Mononuclear cell (primary cell): Measurements from ENCODE around the gene RNF10. TPM values are rescaled to one million over a fixed set of nuclear protein-coding genes. Genes with fewer than 3 reads are reported as not detected.
A peak's percentile ranks its signal among the peaks of the same experiment; 100 is the strongest.

Experiments used
- H3K27me3 ChIP-seq: 2 replicates; pipeline ENCODE4 v1.6.0; 2011; ENCODE audit warnings: low read length, control low read depth; ENCODE audit not compliant: insufficient read depth
- H3K4me1 ChIP-seq: 2 replicates; pipeline ENCODE4 v1.5.1; 2011; ENCODE audit warnings: mild to moderate bottlenecking, low read length, control low read depth; ENCODE audit not compliant: insufficient read depth
- H3K4me3 ChIP-seq: 2 replicates; pipeline ENCODE4 v1.5.1; 2011; ENCODE audit warnings: mild to moderate bottlenecking, low read length, moderate library complexity
- H3K9me3 ChIP-seq: 2 replicates; pipeline ENCODE4 v1.5.1; 2011; ENCODE audit warnings: low read depth, mild to moderate bottlenecking, control low read depth, low read length
- total RNA-seq: library from RNA; depleted of rRNA; stranded (reverse); fragments of >200 nt; gene quantifications from one replicate; pipeline ENCODE4 v1.2.3, GENCODE V29; 2012

Gene RNF10
- total RNA-seq, 1 donor = 218 TPM

DNA sequence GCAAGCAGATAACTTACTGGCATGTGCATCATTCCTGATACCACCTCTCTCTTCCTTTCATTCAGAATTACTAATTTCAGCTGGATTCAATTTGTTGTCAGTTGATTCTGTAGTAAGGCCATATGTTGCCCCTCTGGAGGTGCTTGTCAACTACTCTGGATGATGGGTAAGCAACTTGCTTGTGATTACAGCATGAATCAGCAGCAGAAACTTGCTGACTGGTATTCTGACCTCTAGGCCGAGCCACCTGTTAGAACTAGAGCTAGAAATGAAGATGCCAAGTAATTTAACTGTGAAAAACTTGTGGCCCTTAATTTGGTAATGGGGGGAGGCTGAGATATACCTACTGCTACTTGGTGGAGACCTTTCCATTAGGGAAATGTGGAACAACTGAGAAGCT, 5.1 kb downstream of the RNF10 start:
- Histone ChIP-seq H3K4me1 (peaks cover 82% of the 10 kb centered on the region), H3K27me3 (no peaks in the 10 kb centered on the region), H3K4me3 (no peak overlapping the region), H3K9me3 (no peaks in the 10 kb centered on the region)

DNA sequence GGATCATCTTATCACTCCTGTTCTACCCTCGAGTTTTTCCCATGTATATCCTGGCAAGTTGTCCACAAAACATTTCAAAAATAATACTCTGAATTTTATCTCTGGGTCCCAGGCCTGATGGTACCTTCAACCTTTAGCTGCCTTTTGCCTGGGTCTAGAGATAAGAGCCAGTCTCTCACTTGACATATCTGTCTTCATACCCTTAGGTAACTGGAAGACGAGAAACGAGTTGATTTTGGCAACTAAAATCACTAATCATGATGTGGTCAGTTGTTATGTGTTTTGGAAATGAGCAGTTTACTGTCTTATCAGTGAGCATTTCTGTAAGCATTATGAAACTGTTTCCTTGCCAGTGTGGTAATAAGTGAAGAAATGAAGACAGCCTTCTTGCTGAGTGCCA, 6.3 kb downstream of the RNF10 start:
- no peaks in the 10 kb centered on the region for H3K9me3 ChIP-seq
- no peaks in the 10 kb centered on the region for H3K27me3 ChIP-seq
- peaks cover 78% of the 10 kb centered on the region for H3K4me1 ChIP-seq
- no peak overlapping the region for H3K4me3 ChIP-seq

DNA sequence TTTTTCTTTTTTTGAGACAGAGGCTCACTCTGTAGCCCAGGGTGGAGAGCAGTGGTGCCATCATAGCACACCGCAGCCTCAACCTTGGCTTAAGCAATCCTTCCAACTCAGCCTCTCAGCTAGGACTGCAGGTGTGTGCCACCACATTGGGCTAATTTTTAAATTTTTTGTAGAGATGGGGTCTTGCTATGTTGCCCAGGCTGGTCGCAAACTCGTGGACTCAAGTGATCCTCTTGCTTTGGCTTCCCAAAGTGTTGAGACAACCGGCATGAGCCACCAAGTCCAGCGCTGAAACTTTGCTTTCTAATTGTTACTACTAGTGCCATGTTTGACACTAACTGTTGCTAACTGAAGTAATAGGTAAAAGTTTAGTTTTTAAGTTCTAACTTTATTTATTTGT, 8.0 kb downstream of the RNF10 start:
- Histone ChIP-seq H3K4me1 (peaks cover 61% of the 10 kb centered on the region), H3K4me3 (no peak overlapping the region), H3K27me3 (no peaks in the 10 kb centered on the region)

DNA sequence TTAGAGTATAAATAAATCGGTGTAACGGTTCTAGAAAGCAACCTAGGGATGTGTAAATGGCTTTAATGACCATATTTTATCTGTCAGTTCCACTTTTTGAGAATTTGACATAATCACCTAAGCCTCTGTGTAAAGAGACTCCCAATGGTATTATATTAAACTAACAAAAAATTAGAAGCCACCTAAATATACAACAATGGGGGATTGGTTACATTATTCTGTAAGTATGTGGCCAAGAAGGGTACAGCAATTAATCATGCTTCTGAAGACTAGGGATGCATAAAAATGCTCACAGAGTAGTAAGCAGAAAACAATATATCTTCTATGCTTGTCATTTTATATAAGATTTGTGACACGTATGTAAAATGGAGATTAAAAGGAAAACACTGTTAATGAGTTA, 10.5 kb downstream of the RNF10 start:
- Histone ChIP-seq H3K27me3 (no peaks in the 10 kb centered on the region), H3K9me3 (no peaks in the 10 kb centered on the region), H3K4me1 (peaks cover 42% of the 10 kb centered on the region), H3K4me3 (no peak overlapping the region)

More for the DNA sequence above, 8.0 kb downstream of the RNF10 start:
- no peaks in the 10 kb centered on the region for H3K9me3 ChIP-seq

DNA sequence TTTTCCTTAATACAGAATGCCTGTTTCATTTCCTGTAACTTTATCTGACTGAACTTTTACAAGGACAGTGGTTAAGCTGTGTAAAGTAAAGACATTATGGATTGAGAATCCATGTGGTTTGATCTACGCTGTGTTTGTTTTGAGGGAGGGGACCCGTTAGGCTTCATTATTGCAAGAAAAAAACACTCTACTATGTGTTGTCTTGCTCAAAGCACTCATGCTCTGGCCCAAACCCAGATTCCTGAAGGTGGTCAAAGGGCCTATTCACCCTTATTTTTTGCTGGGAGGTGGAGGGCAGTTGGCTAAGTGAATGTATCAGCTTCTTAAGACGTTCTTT, 11.9 kb downstream of the RNF10 start:
- Histone ChIP-seq H3K4me3 (no peak overlapping the region), H3K9me3 (no peaks in the 10 kb centered on the region), H3K27me3 (no peaks in the 10 kb centered on the region), H3K4me1 (peaks cover 42% of the 10 kb centered on the region)

DNA sequence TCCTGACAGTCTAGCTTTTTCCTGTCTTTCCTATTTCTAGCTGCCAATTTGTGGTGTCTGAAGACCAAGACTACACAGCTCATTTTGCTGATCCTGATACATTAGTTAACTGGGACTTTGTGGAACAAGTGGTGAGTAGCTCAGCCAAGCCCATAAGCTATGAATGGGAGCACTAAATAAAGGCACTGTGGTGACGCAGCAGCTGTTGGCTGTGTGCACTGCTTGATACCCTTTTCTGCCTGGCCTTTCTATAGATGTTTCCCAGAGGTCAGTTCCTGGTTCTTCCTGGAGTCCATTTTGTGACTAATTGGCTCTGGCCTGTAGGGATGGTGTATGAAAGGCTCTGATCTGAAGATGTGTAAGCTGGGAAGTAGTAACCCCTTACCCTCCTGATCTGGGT, 20.5 kb downstream of the RNF10 start:
- H3K27me3 ChIP-seq = no peaks in the 10 kb centered on the region
- H3K9me3 ChIP-seq = no peaks in the 10 kb centered on the region
- H3K4me3 ChIP-seq = no peak overlapping the region
- peaks cover 36% of the 10 kb centered on the region for H3K4me1 ChIP-seq

DNA sequence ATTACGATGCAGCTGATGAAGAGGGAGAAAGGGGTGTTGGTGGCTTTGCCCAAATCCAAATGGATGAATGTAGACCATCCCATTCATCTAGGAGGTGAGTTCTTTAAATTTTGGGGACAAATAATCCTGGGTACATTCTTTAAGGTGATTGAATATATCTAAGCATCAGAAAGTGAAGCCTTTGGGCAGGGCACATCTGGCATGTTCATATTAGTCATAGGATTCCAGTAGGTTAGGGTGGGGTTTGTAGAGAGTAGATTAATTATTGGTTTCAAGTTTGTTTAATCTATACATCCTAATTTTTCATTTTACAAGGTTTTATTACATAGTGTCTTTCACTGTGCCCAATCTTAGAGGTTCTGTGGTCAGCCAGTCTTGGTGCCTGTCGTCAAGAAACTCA, 23.4 kb downstream of the RNF10 start:
- Histone ChIP-seq H3K9me3 (no peaks in the 10 kb centered on the region), H3K4me3 (no peak overlapping the region), H3K27me3 (no peaks in the 10 kb centered on the region), H3K4me1 (peaks cover 7% of the 10 kb centered on the region)

DNA sequence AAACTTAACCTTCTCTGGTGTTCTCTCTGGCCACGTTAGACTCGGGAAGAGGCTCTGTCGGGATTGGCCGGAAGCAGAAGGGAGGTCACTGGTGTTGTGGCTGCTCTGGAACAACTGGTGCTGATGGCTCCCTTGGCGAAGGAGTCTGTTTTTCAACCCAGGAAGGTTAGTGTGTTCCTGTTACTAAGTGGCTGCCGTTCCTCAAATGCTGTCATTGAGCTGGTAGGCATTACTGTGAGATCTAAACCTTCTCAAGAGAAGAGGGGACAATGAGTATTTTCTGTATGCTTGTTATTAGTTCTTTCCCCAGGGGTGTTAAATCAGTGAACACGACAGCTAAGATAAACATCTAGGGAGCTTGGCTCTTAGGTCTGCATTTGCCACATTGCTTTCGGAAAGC, 28.8 kb downstream of the RNF10 start:
- H3K27me3 ChIP-seq = no peaks in the 10 kb centered on the region
- H3K9me3 ChIP-seq = no peaks in the 10 kb centered on the region
- no peak overlapping the region for H3K4me3 ChIP-seq
- no peaks in the 10 kb centered on the region for H3K4me1 ChIP-seq

DNA sequence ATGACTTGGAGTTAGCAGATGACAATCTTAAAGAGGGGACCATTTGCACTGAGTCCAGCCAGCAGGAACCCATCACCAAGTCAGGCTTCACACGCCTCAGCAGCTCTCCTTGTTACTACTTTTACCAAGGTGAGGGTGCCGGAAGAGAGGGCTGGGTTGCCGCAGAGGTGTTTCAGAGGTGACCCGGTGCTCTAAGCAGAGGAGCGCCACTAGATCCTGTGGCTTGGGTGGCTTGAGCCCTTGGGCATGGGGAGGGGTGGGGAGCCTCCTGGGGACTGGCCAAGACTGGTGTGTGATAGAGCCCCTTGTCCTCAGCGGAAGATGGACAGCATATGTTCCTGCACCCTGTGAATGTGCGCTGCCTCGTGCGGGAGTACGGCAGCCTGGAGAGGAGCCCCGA, 29.3 kb downstream of the RNF10 start:
- no peak overlapping the region for H3K4me3 ChIP-seq
- H3K9me3 ChIP-seq = no peaks in the 10 kb centered on the region
- H3K27me3 ChIP-seq = no peaks in the 10 kb centered on the region
- no peaks in the 10 kb centered on the region for H3K4me1 ChIP-seq

DNA sequence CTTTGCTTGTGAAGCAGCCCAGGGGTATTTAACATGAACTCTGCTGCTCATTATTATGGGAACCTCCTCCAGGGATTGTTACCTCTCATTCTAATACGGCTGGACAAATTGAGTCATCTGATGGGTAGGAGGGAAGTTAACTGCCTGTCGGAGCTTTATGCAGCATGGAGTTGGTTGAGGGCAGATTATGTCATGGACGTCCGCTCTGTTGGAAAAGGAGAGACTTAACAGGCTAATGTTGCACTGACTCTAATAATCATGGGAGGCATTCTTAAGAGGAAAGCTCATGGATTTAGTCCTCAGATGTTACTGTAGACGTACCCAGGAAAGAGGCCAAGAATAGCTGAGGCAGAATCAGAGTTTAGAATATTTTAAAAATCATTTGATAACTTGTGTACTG, 37.1 kb downstream of the RNF10 start:
- Histone ChIP-seq H3K27me3 (no peaks in the 10 kb centered on the region), H3K4me3 (no peak overlapping the region), H3K4me1 (no peaks in the 10 kb centered on the region), H3K9me3 (no peaks in the 10 kb centered on the region)

DNA sequence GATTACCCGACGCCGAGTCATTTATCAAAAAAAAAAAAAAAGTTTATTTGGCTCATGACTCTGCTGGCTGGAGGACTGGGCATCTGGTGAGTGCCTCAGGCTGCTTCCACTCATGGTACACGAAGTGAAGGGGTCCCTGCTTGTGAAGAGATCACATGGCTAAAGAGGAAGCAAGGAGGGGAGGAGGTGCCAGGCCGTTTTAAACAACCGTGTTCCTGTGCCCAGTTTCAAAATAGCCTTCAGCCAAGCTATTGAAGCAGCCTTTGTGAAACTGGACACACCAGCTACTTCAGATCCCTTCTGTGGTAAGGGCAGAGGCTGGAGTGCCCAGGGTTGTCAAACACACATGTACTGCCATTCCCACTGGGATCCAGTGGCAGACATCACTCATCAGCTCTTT, 39.4 kb downstream of the RNF10 start:
- no peaks in the 10 kb centered on the region for H3K4me1 ChIP-seq
- no peak overlapping the region for H3K4me3 ChIP-seq
- no peaks in the 10 kb centered on the region for H3K27me3 ChIP-seq
- H3K9me3 ChIP-seq = no peaks in the 10 kb centered on the region

DNA sequence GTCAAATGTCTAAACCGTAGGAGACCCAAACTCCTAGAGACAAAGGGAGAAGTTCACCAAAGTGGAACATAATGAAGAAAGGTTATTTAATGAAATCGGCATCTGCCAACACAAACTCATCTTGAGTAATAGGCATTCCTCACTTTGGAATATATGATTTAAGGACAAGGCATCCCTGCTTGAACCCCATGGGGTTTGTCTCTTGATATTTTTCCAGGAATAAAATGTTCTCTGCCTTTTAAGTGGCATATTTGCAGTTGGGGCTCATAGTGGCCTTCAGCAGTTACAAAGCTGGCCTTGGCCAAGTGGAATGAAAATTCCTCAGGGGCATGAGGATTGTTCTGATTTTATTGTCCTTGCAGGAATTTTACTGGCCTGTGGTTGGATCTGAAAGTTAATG, 40.0 kb downstream of the RNF10 start:
- Histone ChIP-seq H3K4me1 (no peaks in the 10 kb centered on the region), H3K9me3 (no peaks in the 10 kb centered on the region), H3K27me3 (no peaks in the 10 kb centered on the region), H3K4me3 (no peak overlapping the region)

DNA sequence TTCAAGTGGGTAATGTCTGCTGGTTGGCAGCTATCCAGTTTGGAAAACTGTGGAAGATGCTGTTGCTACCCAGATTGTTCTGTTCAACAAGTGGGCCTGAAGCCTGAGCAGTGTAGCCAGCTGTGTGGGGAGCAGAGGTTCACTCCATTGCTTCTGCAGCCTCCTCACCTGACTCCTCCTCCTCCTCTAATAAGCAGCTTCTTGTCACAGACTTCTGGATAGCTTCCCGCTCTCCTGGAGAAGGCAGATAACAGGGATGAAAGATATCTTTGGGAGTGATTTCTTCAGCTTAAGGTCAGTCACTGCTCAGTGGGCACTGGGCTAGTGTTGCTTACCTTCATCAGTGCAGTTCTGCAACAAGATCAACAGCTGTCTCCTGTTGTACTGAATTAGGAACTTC, 45.0 kb downstream of the RNF10 start:
- H3K4me3 ChIP-seq = no peak overlapping the region
- H3K9me3 ChIP-seq = no peaks in the 10 kb centered on the region
- H3K27me3 ChIP-seq = peaks cover 8% of the 10 kb centered on the region
- H3K4me1 ChIP-seq = peaks cover 30% of the 10 kb centered on the region

DNA sequence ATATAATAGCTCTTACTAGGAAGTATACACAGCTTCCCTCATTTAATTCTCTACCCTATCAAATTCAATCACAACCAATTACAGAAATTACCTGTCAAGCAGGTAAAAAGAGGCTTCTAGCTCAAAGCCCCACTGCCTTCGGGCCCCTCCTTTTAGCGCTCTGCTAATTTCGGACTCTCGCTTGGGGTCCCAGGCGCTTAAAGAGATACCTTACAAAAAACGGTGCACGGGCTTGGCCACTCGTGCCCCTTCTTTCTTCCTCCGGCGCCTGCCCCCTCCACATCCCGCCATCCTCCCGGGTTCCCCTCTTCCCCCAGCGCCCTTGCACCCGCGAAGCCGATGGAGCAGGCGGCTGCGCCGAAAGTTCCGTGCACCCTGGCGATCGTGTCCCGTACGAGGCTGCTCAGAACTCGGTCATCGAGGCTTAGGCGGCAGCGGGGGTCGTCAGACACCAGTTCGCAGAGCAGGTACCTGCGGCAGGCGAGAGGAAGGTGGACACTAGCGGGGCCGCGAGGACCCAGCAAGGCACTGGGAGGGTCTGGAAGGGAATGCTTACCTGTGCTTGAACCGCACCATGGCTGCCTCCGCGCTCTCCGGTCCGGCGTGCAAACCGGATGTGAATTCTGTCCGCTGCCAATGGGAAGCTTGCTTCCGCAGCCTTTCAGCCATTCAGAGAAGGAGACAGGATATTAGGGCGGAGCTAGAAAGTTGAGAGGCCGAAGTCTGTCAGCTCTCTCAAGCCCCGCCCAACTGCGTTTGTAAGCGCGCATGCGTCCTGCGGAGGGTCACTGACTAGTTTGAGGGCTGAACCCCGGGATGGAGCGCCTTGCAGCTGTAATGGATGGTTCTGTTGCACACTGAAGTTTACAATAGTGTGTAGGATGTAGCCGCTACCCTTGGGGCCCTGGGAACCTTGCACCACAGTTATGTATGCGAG, 46.9 kb downstream of the RNF10 start, which contains the start of gene POP5:
Gene POP5 (minus strand): TSS at position 616 of the 937 bp plus-strand sequence. CDS start 40 bp downstream, at position 576.
- Histone ChIP-seq H3K4me1 (peaks cover 38% of the 10 kb centered on the region), H3K27me3 (peaks cover 21% of the 10 kb centered on the region), H3K9me3 (no peaks in the 10 kb centered on the region)

DNA sequence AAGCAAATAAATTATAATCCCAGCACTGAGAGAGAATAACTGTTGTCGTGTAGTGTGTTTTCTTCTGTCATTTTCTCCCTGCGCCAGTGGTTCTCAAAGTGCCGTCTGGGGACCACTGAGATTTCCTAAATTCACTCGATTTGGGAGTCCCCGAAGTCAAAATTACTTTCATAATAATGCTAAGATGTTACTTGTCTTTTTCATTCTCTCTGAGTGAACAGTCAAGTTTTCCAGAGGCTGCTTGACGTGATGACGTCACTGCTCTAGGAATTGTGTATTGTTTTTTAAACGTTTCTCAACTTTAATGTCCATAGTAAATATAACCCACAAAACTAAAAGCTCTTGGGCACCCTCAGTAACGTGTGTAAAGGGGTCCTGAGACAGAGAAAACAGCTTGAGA, 47.8 kb downstream of the RNF10 start:
- peaks cover 38% of the 10 kb centered on the region for H3K4me1 ChIP-seq
- H3K27me3 ChIP-seq = peaks cover 21% of the 10 kb centered on the region
- peak overlapping the region; percentile 64 for H3K4me3 ChIP-seq
- H3K9me3 ChIP-seq = no peaks in the 10 kb centered on the region

More for the DNA sequence above, 46.9 kb downstream of the RNF10 start, which contains the start of gene POP5:
- peak within 1 kb of the TSS; percentile 64 for H3K4me3 ChIP-seq

DNA sequence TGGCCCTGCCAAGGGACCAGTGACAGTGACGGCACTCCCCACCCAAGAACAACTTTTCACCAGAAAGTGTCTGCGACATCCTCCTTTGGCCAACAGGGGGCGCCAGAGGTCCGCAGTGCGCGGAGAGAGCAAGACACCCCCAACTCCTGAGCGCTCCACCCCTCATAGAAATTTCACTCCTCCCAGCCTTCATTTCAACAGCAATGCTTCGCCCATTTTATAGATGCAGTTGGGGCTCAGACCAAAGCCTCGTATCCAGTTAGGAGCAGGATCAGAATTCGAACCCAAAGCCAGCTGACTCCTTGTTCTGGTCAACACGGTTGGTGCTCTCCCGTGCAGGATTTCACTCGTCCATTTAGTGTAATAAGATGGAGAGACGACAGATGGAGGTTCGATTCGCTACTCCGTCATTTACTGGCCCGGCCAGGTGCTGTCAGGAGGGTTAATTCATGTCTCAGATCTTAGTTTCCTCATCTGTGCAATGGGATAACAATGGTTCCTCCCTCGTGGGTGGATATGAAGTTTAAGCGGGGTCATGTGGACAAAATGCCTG, 49.4 kb downstream of the RNF10 start:
- Histone ChIP-seq H3K4me1 (peaks cover 38% of the 10 kb centered on the region), H3K9me3 (no peaks in the 10 kb centered on the region), H3K27me3 (peaks cover 21% of the 10 kb centered on the region), H3K4me3 (no peak overlapping the region)
